HepG2 (cell line): ENCODE data around the gene VEGFA. TPM values are rescaled to one million over a fixed set of nuclear protein-coding genes. Genes with fewer than 3 reads are reported as not detected.

Experiments
- CBX2 ChIP-seq, 2 experiments: fragments of 200-600 bp in 1 of 2; sonication (generic); formaldehyde crosslinking in 1 of 2; IDR thresholded peaks; 2 replicates each; pipeline versions ENCODE4 v1.7.0 to v1.8.1; 2018 to 2022; ENCODE audit warnings: low read depth in 2 of 2, low read length in 1 of 2, mild to moderate bottlenecking in 1 of 2, missing genetic modification reagents in 1 of 2
- CCAR2 ChIP-seq: fragments of 200-400 bp; formaldehyde crosslinking; optimal IDR thresholded peaks from 2 replicates; pipeline ENCODE3; 2018; ENCODE audit warnings: low read depth, mild to moderate bottlenecking, low read length, moderate library complexity
- FOSL1 ChIP-seq: sonication (generic); formaldehyde crosslinking; IDR thresholded peaks from 2 replicates; pipeline ENCODE4 v1.9.0; 2021; ENCODE audit warnings: missing genetic modification reagents, borderline replicate concordance
- HNRNPL ChIP-seq: fragments of 200-400 bp; formaldehyde crosslinking; IDR thresholded peaks from 2 replicates; pipeline ENCODE4 v1.6.1; 2017; ENCODE audit warnings: mild to moderate bottlenecking, low read depth, low read length
- HNRNPUL1 ChIP-seq: fragments of 200-400 bp; formaldehyde crosslinking; IDR thresholded peaks from 2 replicates; pipeline ENCODE4 v1.6.1; 2017; ENCODE audit warnings: low read depth, mild to moderate bottlenecking, low read length, moderate library complexity
- IKZF5 ChIP-seq: IDR thresholded peaks from 2 replicates; pipeline ENCODE4 v1.6.1; 2018; ENCODE audit warnings: missing genetic modification reagents, mild to moderate bottlenecking, missing compliant biosample characterization
- ISX ChIP-seq: sonication (generic); formaldehyde crosslinking; conservative IDR thresholded peaks from 2 replicates; pipeline ENCODE4 v1.5.0; 2020; ENCODE audit warnings: missing genetic modification reagents
- MED13 ChIP-seq: sonication (generic); formaldehyde crosslinking; IDR thresholded peaks from 2 replicates; pipeline ENCODE4 v1.5.0; 2020; ENCODE audit warnings: missing genetic modification reagents
- NFIC ChIP-seq: IDR thresholded peaks from 2 replicates; pipeline ENCODE4 v1.6.1; 2012; ENCODE audit warnings: mild to moderate bottlenecking, low read length, inconsistent platforms
- PRPF4 ChIP-seq: fragments of 200-400 bp; formaldehyde crosslinking; IDR thresholded peaks from 2 replicates; pipeline ENCODE4 v1.6.1; 2016; ENCODE audit warnings: low read length, low read depth; ENCODE audit not compliant: poor library complexity, severe bottlenecking
- REPIN1 ChIP-seq: sonication (generic); formaldehyde crosslinking; IDR thresholded peaks from 2 replicates; pipeline ENCODE4 v1.8.0; 2022; ENCODE audit warnings: missing genetic modification reagents, low read depth, mild to moderate bottlenecking, borderline replicate concordance
- RORA ChIP-seq: sonication (generic); formaldehyde crosslinking; IDR thresholded peaks from 2 replicates; pipeline ENCODE4 v1.5.0; 2020; ENCODE audit warnings: mild to moderate bottlenecking, missing genetic modification reagents, moderate library complexity
- SIX1 ChIP-seq: sonication (generic); formaldehyde crosslinking; IDR thresholded peaks from 2 replicates; pipeline ENCODE4 v1.4.0; 2020; ENCODE audit warnings: missing genetic modification reagents, borderline replicate concordance
- SP5 ChIP-seq: IDR thresholded peaks from 2 replicates; pipeline ENCODE4 v1.6.1; 2016; ENCODE audit warnings: low read depth, borderline replicate concordance
- ZC3H13 ChIP-seq: sonication (generic); formaldehyde crosslinking; IDR thresholded peaks from 2 replicates; pipeline ENCODE4 v1.8.1; 2023; ENCODE audit warnings: mild to moderate bottlenecking, missing genetic modification reagents, moderate library complexity
- ZFP82 ChIP-seq: sonication (generic); formaldehyde crosslinking; IDR thresholded peaks from 2 replicates; pipeline ENCODE4 v1.5.1; 2020; ENCODE audit warnings: mild to moderate bottlenecking, missing genetic modification reagents, borderline replicate concordance
- ZNF251 ChIP-seq: sonication (generic); formaldehyde crosslinking; IDR thresholded peaks from 2 replicates; pipeline ENCODE4 v1.9.0; 2021; ENCODE audit warnings: mild to moderate bottlenecking, missing genetic modification reagents
- ZNF33B ChIP-seq: sonication (generic); formaldehyde crosslinking; IDR thresholded peaks from 2 replicates; pipeline ENCODE4 v1.5.1; 2020; ENCODE audit warnings: mild to moderate bottlenecking, missing genetic modification reagents
- ZNF546 ChIP-seq: sonication (generic); formaldehyde crosslinking; conservative IDR thresholded peaks from 2 replicates; pipeline ENCODE4 v1.8.1; 2023; ENCODE audit warnings: mild to moderate bottlenecking, missing genetic modification reagents
- ZNF589 ChIP-seq: sonication (generic); formaldehyde crosslinking; conservative IDR thresholded peaks from 2 replicates; pipeline ENCODE4 v1.8.0; 2022; ENCODE audit warnings: mild to moderate bottlenecking, moderate library complexity, missing genetic modification reagents
- ZNF616 ChIP-seq: sonication (generic); formaldehyde crosslinking; IDR thresholded peaks from 2 replicates; pipeline ENCODE4 v1.5.0; 2020; ENCODE audit warnings: low read depth, mild to moderate bottlenecking, missing genetic modification reagents
- ZNF780A ChIP-seq: sonication (generic); formaldehyde crosslinking; IDR thresholded peaks from 2 replicates; pipeline ENCODE4 v1.8.0; 2022; ENCODE audit warnings: mild to moderate bottlenecking, missing genetic modification reagents, moderate library complexity
- ZNF784 ChIP-seq: sonication (generic); formaldehyde crosslinking; IDR thresholded peaks from 2 replicates; pipeline ENCODE4 v1.5.1; 2020; ENCODE audit warnings: missing genetic modification reagents, mild to moderate bottlenecking, borderline replicate concordance
- polyA plus RNA-seq, 8 experiments: library from polyadenylated mRNA; depleted of rRNA in 3 of 8; stranded (reverse) in 7 of 8; unstranded in 1 of 8; fragments of >200 nt; fragmentation: Illumina TruSeq in 4 of 8; extraction: Trizol in 4 of 8; gene quantifications; 2 replicates each; pipeline versions ENCODE4 v1.2.1 to v1.2.3, GENCODE V29; 2011 to 2016; ENCODE audit warnings: low read depth in 4 of 8, missing spikeins in 1 of 8, mixed read lengths in 1 of 8; ENCODE audit not compliant: insufficient read depth in 1 of 8
- total RNA-seq, 5 experiments: library from RNA; depleted of rRNA; stranded (reverse); fragments of >200 nt; fragmentation: Illumina TruSeq; extraction: Trizol; gene quantifications; 2 replicates each; pipeline ENCODE4 v1.2.3, GENCODE V29; 2016; ENCODE audit warnings: low read depth in 1 of 5
- TF ChIP-seq, protein P1 (sequence below): sonication (generic); formaldehyde crosslinking; IDR thresholded peaks from 2 replicates; pipeline ENCODE4 v1.5.0; 2020; ENCODE audit warnings: mild to moderate bottlenecking, missing genetic modification reagents
- TF ChIP-seq, protein P2 (sequence below): sonication (generic); formaldehyde crosslinking; IDR thresholded peaks from 2 replicates; pipeline ENCODE4 v1.4.0; 2020; ENCODE audit warnings: missing genetic modification reagents, borderline replicate concordance

Gene VEGFA
- total and polyA plus RNA-seq, 2 of the 13 experiments (the other 11 are each of a cell fraction or from before 2014, with no cell fraction given) = 68.1 to 629 TPM

DNA sequence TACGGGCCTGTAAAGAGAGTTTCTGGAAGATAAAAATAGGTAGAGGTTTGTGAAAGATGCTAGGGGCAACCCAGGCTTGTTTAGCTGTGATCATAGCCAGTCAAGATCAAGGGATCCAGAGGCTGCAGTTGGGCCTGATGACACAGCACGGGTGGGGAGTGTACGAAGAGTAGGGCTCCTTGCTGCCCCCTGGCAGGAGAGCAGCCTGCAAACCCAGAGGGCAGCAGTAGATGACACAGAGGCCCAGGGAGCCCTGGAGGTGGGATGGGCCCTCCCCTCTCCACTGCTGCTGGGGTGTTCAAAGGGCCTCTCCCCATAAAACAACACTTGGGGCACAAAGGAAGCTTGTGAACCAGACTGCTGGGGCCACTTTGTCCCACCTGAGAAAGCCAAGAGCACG is 47.2 kb downstream of the VEGFA start (continued):
- TF ChIP-seq, protein P1, sequence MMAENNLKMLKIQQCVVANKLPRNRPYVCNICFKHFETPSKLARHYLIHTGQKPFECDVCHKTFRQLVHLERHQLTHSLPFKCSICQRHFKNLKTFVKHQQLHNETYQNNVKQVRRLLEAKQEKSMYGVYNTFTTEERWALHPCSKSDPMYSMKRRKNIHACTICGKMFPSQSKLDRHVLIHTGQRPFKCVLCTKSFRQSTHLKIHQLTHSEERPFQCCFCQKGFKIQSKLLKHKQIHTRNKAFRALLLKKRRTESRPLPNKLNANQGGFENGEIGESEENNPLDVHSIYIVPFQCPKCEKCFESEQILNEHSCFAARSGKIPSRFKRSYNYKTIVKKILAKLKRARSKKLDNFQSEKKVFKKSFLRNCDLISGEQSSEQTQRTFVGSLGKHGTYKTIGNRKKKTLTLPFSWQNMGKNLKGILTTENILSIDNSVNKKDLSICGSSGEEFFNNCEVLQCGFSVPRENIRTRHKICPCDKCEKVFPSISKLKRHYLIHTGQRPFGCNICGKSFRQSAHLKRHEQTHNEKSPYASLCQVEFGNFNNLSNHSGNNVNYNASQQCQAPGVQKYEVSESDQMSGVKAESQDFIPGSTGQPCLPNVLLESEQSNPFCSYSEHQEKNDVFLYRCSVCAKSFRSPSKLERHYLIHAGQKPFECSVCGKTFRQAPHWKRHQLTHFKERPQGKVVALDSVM (CRISPR knock-in tag) = no peak
- TF ChIP-seq CCAR2 = no peak
- TF ChIP-seq ZNF616 = no peak
- no peak for TF ChIP-seq SP5 (CRISPR knock-in tag)
- no peak for TF ChIP-seq NFIC
- TF ChIP-seq, protein P2, sequence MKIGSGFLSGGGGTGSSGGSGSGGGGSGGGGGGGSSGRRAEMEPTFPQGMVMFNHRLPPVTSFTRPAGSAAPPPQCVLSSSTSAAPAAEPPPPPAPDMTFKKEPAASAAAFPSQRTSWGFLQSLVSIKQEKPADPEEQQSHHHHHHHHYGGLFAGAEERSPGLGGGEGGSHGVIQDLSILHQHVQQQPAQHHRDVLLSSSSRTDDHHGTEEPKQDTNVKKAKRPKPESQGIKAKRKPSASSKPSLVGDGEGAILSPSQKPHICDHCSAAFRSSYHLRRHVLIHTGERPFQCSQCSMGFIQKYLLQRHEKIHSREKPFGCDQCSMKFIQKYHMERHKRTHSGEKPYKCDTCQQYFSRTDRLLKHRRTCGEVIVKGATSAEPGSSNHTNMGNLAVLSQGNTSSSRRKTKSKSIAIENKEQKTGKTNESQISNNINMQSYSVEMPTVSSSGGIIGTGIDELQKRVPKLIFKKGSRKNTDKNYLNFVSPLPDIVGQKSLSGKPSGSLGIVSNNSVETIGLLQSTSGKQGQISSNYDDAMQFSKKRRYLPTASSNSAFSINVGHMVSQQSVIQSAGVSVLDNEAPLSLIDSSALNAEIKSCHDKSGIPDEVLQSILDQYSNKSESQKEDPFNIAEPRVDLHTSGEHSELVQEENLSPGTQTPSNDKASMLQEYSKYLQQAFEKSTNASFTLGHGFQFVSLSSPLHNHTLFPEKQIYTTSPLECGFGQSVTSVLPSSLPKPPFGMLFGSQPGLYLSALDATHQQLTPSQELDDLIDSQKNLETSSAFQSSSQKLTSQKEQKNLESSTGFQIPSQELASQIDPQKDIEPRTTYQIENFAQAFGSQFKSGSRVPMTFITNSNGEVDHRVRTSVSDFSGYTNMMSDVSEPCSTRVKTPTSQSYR = no peak
- TF ChIP-seq IKZF5 = 0 out of 2 replicates have a peak, but pooled peaks have one; percentile 45
- peak; percentile 58; the same call in 1 of the 2 replicates for TF ChIP-seq HNRNPL
- no peak for TF ChIP-seq RORA
- TF ChIP-seq PRPF4 = no peak
- no peak for TF ChIP-seq ZNF780A (CRISPR knock-in tag)
- no peak for TF ChIP-seq ISX (CRISPR knock-in tag)
- TF ChIP-seq ZFP82 (CRISPR knock-in tag) = no peak
- TF ChIP-seq SIX1 (CRISPR knock-in tag) = no peak
- TF ChIP-seq MED13 = no peak
- TF ChIP-seq ZNF33B (CRISPR knock-in tag) = no peak
- no peak for TF ChIP-seq CBX2 (IDR thresholded peaks at IDR 0.05; ENCODE audit: low read depth, low read length)
- TF ChIP-seq CBX2 (CRISPR knock-in tag; IDR thresholded peaks at IDR 0.05; ENCODE audit: low read depth) = no peak
- TF ChIP-seq ZNF251 (CRISPR knock-in tag) = no peak
- no peak for TF ChIP-seq FOSL1 (CRISPR knock-in tag)
- no peak for TF ChIP-seq ZNF546 (CRISPR knock-in tag)
- no peak for TF ChIP-seq ZNF784 (CRISPR knock-in tag)
- TF ChIP-seq REPIN1 (CRISPR knock-in tag) = peak; percentile 74; the same call in 1 of the 2 replicates
- no peak for TF ChIP-seq ZC3H13
- TF ChIP-seq ZNF589 (CRISPR knock-in tag) = no peak
- no peak for TF ChIP-seq HNRNPUL1
